Frontal cortex (tissue), 4 donors: ENCODE data around the gene KCNN3. TPM values are rescaled to one million over a fixed set of nuclear protein-coding genes. Genes with fewer than 3 reads are reported as not detected.

Source experiments
- DNase-seq, 2 donors: peaks; one replicate each; pipeline ENCODE4 v3.0.0; 2012; ENCODE audit warnings: low spot score in 2 of 2
- FAIRE-seq: peaks from 2 replicates; lab custom pipeline; 2012; peaks lifted over from hg19 to GRCh38; lab: Jason Lieb, UNC
- total RNA-seq: library from RNA; depleted of rRNA; stranded (reverse); fragments of >200 nt; gene quantifications from one replicate; pipeline ENCODE4 v1.2.3, GENCODE V29; 2014
- donor health status: control.
- donor health status: control.
- donor health status: control.

Gene KCNN3
- total RNA-seq, 1 donor from 2014 or later, result 2.4 TPM

- DNase-seq, result no peak
- no peak for FAIRE-seq
Observed at GRCh38 chr1:154759793-154760192, 110.3 kb downstream of the KCNN3 start.

GRCh38 chr1:154759196-154759595 is 110.9 kb downstream of the KCNN3 start:
- no peak for DNase-seq
- FAIRE-seq, result no peak

DNA sequence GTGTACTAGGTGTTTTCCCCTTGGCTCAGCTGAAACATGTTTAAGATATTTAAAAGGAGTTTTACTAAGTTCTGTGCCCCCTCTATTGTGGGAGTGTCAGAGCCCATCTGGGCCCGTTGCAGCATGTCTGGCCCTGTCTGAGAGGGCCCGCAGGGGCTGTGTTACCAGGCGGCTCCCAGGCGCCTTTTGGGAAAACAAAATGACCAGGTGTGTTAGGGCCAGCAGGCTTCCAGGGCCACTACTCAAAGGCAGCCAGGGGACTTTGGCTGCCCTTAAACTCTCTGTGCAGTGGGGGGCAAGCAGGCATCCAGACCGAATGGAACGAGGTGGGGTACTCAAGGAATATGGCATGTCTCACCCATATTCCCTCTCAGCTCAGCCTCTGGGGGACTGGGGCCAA is 111.7 kb downstream of the KCNN3 start:
- DNase-seq (no peak), FAIRE-seq (no peak)

GRCh38 chr1:154756793-154757548 is 113.1 kb downstream of the KCNN3 start:
- DNase-seq (no peak), FAIRE-seq (no peak)

- DNase-seq, result no peak
- FAIRE-seq, result no peak
Observed at GRCh38 chr1:154755858-154756730, 114.0 kb downstream of the KCNN3 start.

DNA sequence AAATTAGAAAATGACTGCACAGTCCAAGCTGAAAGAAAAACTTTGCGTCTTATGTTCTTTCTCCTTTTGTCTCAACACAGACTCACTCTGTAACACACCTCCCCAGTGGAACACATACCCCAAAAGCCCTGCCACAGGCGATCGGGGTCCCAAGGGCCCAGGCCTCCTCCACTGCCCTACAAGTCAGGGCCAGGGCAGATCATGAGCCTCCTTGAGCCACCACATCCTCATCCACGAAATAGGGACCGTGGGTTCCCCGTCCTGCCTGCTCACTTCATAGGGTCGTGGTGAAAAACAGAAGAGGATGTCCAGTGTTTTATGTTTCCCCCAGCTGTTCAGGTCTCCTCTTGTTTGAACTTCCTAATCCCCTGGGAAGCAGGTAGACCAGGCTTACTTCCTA is 116.7 kb downstream of the KCNN3 start:
- no peak for FAIRE-seq
- no peak for DNase-seq

GRCh38 chr1:154752273-154753030 is 117.6 kb downstream of the KCNN3 start:
- FAIRE-seq, result no peak
- DNase-seq, result no peak

DNA sequence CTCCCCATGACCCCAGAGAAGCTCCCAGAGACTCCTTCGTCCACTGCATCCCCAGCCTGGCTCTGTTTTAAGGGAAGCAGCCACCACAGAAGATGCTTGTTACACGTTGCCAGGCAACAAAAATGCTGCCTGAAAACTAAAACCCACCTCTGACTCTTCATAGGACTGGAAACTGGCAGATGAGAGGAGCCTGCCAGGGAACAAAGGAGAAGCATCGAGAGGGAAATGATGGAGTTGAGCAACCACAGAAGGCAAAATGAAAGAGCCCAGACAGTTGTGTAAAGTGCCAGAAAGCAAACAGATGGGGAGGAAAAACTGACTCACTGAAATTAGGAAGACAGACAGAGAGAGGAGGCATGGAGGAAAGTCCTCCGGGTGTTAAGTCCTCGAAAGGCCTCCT is 118.4 kb downstream of the KCNN3 start:
- DNase-seq, result no peak
- no peak for FAIRE-seq

DNA sequence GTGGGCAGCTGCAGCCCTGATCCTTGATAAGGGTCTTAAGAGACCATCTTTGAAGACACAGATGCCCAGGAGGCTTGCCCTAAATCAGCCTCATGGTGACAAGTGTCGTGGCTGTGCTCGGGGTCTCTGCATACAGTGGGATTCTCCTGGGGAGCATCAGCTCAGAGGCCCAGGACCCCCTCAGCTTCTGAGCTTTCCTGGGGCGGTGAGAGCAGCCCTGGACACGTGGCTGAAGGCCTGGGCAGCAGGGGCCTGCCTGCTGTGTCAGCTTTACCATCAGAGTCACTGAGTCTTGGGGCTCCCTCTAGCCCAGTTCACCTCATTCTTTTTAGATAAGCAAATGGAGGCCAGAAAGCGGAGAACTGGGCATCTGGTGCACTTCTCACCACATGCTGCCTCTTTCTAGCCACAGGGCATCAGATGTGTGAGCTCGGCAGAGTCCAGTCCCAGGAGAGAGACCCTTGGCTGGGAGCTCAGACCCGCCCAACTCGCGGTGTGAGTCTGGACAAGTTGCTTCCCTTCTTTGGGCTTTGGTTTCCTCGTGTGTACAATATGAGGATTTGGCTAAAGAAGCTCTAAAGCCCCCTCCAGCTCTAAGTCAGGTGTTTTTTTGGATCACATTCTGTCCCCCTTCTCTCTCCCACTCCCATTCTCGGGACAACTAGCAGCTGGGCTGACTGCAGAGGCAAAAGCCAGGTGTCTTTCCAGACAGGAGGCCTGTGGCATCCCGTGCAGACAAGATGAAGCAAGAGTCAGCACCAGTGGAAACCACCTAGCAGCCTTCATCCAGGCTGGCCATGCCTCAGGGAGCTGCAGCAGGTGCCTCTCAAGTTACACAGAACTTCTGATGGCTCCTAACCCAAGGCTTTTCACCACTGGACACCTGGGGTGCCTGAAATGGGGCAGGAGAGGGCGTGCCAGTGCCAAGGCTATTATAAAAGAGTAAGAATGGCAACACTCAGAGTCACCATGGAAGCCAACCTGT is 119.1 kb downstream of the KCNN3 start:
- DNase-seq (no peak), FAIRE-seq (no peak)

- no peak for DNase-seq
- FAIRE-seq, result no peak
Observed at GRCh38 chr1:154749078-154749760, 120.9 kb downstream of the KCNN3 start.

- no peak for DNase-seq
- no peak for FAIRE-seq
Observed at GRCh38 chr1:154748405-154748775, 121.7 kb downstream of the KCNN3 start.

DNA sequence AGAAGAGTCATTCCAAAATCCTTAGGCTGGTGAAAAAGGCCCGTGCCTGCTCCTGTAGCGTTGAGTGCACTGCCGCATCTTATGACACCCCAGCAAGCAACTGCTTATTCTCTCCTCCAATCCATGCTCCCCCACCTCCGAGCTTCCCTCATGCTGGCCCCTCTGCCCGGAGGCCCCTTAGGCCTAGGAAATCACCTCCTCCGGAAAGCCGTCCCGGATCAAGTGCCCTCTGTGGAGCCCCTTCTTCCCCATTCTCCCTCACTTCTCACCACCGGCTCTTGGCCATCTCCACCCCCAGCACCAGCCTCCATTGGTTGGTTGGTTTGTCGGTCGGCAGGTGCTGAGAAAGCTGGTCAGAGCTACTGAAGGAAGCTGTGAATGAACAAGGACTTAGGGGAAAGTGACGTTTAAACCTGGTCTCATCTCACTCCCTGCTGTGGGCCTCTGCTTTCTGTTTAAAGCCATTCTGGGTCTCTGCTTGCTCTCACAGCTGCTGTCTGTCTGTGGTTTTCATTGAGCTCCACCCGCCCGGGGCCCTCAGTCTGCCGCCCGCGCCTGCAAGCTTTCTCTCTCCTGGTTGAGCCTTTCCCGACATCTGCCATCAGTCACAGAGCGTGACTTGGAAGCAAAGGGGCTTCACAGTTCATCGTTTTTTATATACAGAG is 122.2 kb downstream of the KCNN3 start:
- FAIRE-seq (no peak), DNase-seq (no peak)

DNA sequence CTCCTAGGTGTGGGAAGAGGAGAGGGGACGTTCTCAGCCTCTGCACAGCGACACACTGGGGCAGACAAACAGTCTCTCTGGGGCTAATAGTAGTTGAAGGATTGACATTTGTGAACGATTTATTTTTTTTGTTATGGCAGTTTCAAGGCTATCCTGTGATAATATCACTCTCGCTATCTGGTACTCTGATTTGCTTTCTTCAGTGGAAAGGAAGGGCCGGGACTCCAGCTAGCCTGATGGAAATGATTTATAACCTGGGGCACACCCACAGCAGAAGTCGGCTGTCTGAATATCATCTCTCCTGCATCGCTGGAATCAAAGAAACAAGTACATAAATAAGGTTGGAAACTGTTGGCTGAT is 122.7 kb downstream of the KCNN3 start:
- FAIRE-seq, result no peak
- DNase-seq, result no peak

DNA sequence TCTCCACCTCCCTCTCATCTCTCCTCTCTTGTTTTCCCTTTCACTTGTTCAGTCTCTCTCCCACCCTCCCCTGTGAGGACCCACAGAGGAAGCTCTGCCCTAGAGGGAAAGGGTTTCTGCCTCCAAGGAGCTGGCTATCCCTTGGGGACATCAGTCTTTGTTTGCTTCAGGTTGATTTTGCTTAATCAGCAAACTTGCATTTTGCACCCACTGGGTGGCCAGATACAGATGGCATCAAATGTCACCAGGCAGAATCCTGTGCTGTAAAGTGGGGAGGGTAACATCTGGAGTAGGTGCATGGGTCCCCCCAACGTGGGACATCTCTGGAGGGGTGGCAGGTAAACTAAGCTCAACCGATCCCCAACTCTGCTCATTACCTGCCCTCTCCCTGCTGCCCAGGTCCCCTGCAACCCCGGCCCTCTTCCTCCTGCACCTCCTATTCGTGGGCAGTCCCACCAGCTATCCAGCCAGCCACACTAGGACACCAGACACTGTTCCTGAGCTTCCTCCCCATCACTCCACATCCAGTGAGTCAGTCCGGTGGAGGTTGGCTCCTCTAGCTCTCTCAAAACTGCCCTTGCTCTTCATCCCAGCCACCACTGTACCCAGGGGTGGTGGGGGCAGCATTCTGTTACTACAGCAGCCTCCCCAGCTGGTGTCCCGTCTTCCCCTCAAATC is 123.3 kb downstream of the KCNN3 start:
- DNase-seq (no peak), FAIRE-seq (no peak)

DNA sequence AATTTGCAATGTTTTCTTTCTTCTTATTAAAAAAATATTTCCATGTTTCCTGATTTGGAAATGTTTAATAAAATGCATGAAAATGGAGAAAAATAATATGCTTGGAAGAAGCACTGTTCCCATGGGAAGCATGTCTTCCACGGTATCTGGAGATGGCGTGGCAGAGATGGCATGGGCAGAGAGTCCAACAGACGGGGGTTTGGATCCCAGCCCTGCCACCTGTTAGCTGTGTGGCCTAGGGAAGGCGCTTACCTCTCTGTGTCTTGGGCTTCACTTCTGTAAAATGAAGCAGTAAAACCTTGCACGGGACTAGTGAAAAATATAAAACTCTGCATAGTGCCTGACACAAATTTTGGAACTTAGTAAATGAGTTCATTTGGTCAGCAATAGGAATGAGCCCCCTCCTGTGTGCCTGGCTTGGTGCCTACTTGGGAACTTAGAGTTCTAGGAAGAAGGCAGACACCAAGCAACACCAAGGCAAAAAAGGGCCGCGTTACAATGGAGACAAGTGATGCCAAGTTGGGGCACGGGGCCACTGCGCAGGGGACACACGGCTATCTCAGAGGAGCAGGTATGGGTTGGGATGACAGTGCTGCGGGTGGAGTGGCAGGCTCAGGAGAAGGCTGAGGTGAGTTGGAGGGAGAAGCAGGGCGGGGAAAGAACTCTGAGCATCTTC is 124.2 kb downstream of the KCNN3 start:
- no peak for FAIRE-seq
- DNase-seq, result no peak

DNA sequence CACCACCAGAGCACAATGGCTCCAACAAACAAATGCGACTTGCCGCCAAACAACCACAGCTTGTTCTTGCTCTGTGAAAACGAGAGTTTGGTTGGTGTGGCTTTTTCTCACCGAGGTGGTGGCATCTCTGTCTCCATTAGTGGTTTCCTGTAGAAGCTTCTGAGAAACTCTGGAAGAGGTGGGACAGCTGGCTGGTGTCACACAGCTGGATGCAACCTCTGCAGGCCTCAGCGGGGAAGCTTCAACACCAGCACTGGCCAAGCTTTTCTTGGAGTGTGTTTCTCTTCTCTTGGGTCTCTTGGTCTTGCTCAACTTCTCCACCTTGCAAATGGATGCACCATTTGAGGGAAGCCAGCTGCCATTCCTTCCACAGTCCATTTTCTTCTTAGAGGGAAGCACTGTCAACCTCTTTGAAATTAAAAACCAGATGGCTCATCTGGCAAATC is 124.8 kb downstream of the KCNN3 start:
- DNase-seq (no peak), FAIRE-seq (no peak)

- FAIRE-seq, result no peak
- no peak for DNase-seq
Observed at GRCh38 chr1:154744352-154745035, 125.6 kb downstream of the KCNN3 start.
